Loucy (cell line): Measurements from ENCODE around the gene NPHP3.

Experiments used
- H2AFZ ChIP-seq: fragments of 200-600 bp; sonication (generic); 2 replicates; pipeline ENCODE4 v1.6.0; 2016; ENCODE audit warnings: antibody characterized with exemption, mild to moderate bottlenecking, low read length, moderate library complexity
- H3F3A ChIP-seq: fragments of 200-600 bp; 2 replicates; pipeline ENCODE4 v1.6.0; 2016; ENCODE audit warnings: antibody characterized with exemption, low read depth, mild to moderate bottlenecking
- H3K27me3 ChIP-seq: fragments of 200-600 bp; sonication (generic); 2 replicates; pipeline ENCODE4 v1.6.1; 2014; ENCODE audit warnings: low read length, mild to moderate bottlenecking; ENCODE audit not compliant: insufficient read depth, poor library complexity, severe bottlenecking
- H3K36me3 ChIP-seq: fragments of 200-600 bp; sonication (generic); 2 replicates; pipeline ENCODE4 v1.6.1; 2016; ENCODE audit warnings: low read length; ENCODE audit not compliant: insufficient read depth
- H3K4me1 ChIP-seq: fragments of 200-600 bp; sonication (generic); 2 replicates; pipeline ENCODE4 v1.5.1; 2014; ENCODE audit warnings: low read length, mild to moderate bottlenecking; ENCODE audit not compliant: insufficient read depth, poor library complexity, severe bottlenecking
- H3K4me2 ChIP-seq: fragments of 200-600 bp; sonication (generic); 2 replicates; pipeline ENCODE4 v1.6.0; 2014; ENCODE audit warnings: antibody characterized with exemption, low read length, low read depth, mild to moderate bottlenecking; ENCODE audit not compliant: poor library complexity, severe bottlenecking
- H3K4me3 ChIP-seq: fragments of 200-600 bp; sonication (generic); 2 replicates; pipeline ENCODE4 v1.5.1; 2014; ENCODE audit warnings: low read length, mild to moderate bottlenecking, mixed read lengths; ENCODE audit not compliant: poor library complexity, severe bottlenecking
- H3K79me2 ChIP-seq: fragments of 200-600 bp; sonication (generic); 2 replicates; pipeline ENCODE4 v1.6.1; 2014; ENCODE audit warnings: low read length; ENCODE audit not compliant: insufficient read depth
- H3K9ac ChIP-seq: fragments of 200-600 bp; sonication (generic); 2 replicates; pipeline ENCODE4 v1.6.0; 2014; ENCODE audit warnings: mild to moderate bottlenecking, low read depth, low read length, moderate library complexity; ENCODE audit not compliant: poor library complexity, severe bottlenecking
- H3K9me2 ChIP-seq: fragments of 200-600 bp; sonication (generic); replicated peaks from 2 replicates; pipeline ENCODE4 v1.6.1; 2016; ENCODE audit warnings: low read depth, low read length, mixed read lengths
- H3K9me3 ChIP-seq: fragments of 200-600 bp; sonication (generic); 2 replicates; pipeline ENCODE4 v1.6.1; 2014; ENCODE audit warnings: mild to moderate bottlenecking, antibody characterized with exemption, low read length, low read depth; ENCODE audit not compliant: insufficient read depth
- H4K20me1 ChIP-seq: fragments of 200-600 bp; sonication (generic); 2 replicates; pipeline ENCODE4 v1.6.0; 2014; ENCODE audit warnings: antibody characterized with exemption, low read length, mild to moderate bottlenecking; ENCODE audit not compliant: insufficient read depth, poor library complexity, severe bottlenecking
- CTCF ChIP-seq: fragments of 200-600 bp; sonication (generic); conservative IDR thresholded peaks from 2 replicates; pipeline ENCODE4 v1.5.1; 2014; ENCODE audit warnings: mild to moderate bottlenecking, antibody characterized with exemption, low read length
- EZH2phosphoT487 ChIP-seq: fragments of 200-600 bp; IDR thresholded peaks from 2 replicates; pipeline ENCODE4 v1.6.1; 2018; ENCODE audit warnings: antibody characterized with exemption, mild to moderate bottlenecking, moderate library complexity, borderline replicate concordance

The NPHP3 gene

GRCh38 chr3:132709761-132710160, 12.4 kb downstream of the NPHP3 start:
- no peaks in the 10 kb centered on the region for H3K4me1 ChIP-seq
- H3K4me3 ChIP-seq, result no peak overlapping the region
- peaks cover 6% of the 10 kb centered on the region; the same call in 1 of the 2 replicates for H3K36me3 ChIP-seq
- H3K9me2 ChIP-seq, result no peaks in the 10 kb centered on the region
- no peaks in the 10 kb centered on the region for H3F3A ChIP-seq
- H3K9ac ChIP-seq, result no peak overlapping the region
- no peaks in the 10 kb centered on the region for H4K20me1 ChIP-seq
- H2AFZ ChIP-seq, result no peak overlapping the region
- no peaks in the 10 kb centered on the region for H3K79me2 ChIP-seq
- TF ChIP-seq EZH2phosphoT487, result no peak
- TF ChIP-seq CTCF, result no peak
- no peak overlapping the region for H3K4me2 ChIP-seq
- no peaks in the 10 kb centered on the region for H3K27me3 ChIP-seq
- no peaks in the 10 kb centered on the region for H3K9me3 ChIP-seq

GRCh38 chr3:132703733-132704132, 18.5 kb downstream of the NPHP3 start:
- H3K4me3 ChIP-seq, result no peak overlapping the region
- H3K4me2 ChIP-seq, result no peak overlapping the region

GRCh38 chr3:132695422-132695821, 26.8 kb downstream of the NPHP3 start:
- H3K9me3 ChIP-seq, result no peaks in the 10 kb centered on the region
- no peaks in the 10 kb centered on the region for H3K4me1 ChIP-seq
- no peak overlapping the region for H3K4me3 ChIP-seq
- no peaks in the 10 kb centered on the region for H3K9me2 ChIP-seq
- H3K79me2 ChIP-seq, result no peaks in the 10 kb centered on the region
- TF ChIP-seq CTCF, result no peak
- TF ChIP-seq EZH2phosphoT487, result no peak
- no peak overlapping the region for H3K9ac ChIP-seq
- no peak overlapping the region for H3K4me2 ChIP-seq
- H3K27me3 ChIP-seq, result no peaks in the 10 kb centered on the region
- no peaks in the 10 kb centered on the region for H3F3A ChIP-seq
- peaks cover 75% of the 10 kb centered on the region; the same call in 1 of the 2 replicates for H3K36me3 ChIP-seq
- no peak overlapping the region for H2AFZ ChIP-seq
- no peaks in the 10 kb centered on the region for H4K20me1 ChIP-seq

More at GRCh38 chr3:132703733-132704132, 18.5 kb downstream of the NPHP3 start:
- no peak for TF ChIP-seq EZH2phosphoT487
- TF ChIP-seq CTCF, result no peak
- Histone ChIP-seq H3K4me1 (no peaks in the 10 kb centered on the region), H3K36me3 (peaks cover 36% of the 10 kb centered on the region; the same call in 1 of the 2 replicates), H3K9me3 (no peaks in the 10 kb centered on the region), H3F3A (no peaks in the 10 kb centered on the region), H2AFZ (no peak overlapping the region), H3K9me2 (no peaks in the 10 kb centered on the region), H4K20me1 (no peaks in the 10 kb centered on the region), H3K79me2 (no peaks in the 10 kb centered on the region), H3K9ac (no peak overlapping the region), H3K27me3 (no peaks in the 10 kb centered on the region)
